HFFc6 (cell line): ENCODE data around the gene HMGB4. TPM values are rescaled to one million over a fixed set of nuclear protein-coding genes. Genes with fewer than 3 reads are reported as not detected.

Experiments
- DNase-seq: peaks from one replicate; pipeline ENCODE4 v3.0.0-alpha.2; 2018
- H3K27ac Mint-ChIP-seq: 2 replicates; pipeline ENCODE4 v1.8.0; 2020; ENCODE audit warnings: mild to moderate bottlenecking, mixed read lengths
- H3K27me3 Mint-ChIP-seq: 2 replicates; pipeline ENCODE4 v1.8.0; 2021; ENCODE audit warnings: mild to moderate bottlenecking, moderate library complexity, mixed read lengths; ENCODE audit not compliant: insufficient read depth
- H3K36me3 Mint-ChIP-seq: 2 replicates; pipeline ENCODE4 v1.8.0; 2021; ENCODE audit warnings: low read depth, mixed read lengths
- H3K4me1 Mint-ChIP-seq: 2 replicates; pipeline ENCODE4 v1.8.0; 2020; ENCODE audit warnings: low read depth, mixed read lengths
- H3K4me3 Mint-ChIP-seq: 2 replicates; pipeline ENCODE4 v1.8.0; 2020; ENCODE audit warnings: mild to moderate bottlenecking, moderate library complexity, mixed read lengths
- H3K9me3 Mint-ChIP-seq: 2 replicates; pipeline ENCODE4 v1.8.0; 2020; ENCODE audit warnings: mild to moderate bottlenecking, mixed read lengths
- total RNA-seq, 6 experiments: library from RNA; stranded (reverse); fragmentation: NEBNext Ultra II Directional; extraction: Animal tissue kit (Norgen Biotek cat#: 25700); gene quantifications; 2 replicates in 1 of 6; 3 replicates in 5 of 6; pipeline ENCODE4 v1.2.3, GENCODE V29; 2021
- TF ChIP-seq, protein P1 (sequence below): fragments of 200-600 bp; sonication (generic); IDR thresholded peaks from 2 replicates; pipeline ENCODE4 v1.5.0; 2021; ENCODE audit warnings: antibody characterized with exemption, mild to moderate bottlenecking

Gene HMGB4
- total RNA-seq, 6 experiments from 2014 or later, result not detected

GRCh38 chr1:33844166-33844565 is 19.7 kb upstream of the HMGB4 start:
- Mint-ChIP-seq H3K27me3 (peaks cover 5% of the 10 kb centered on the region), H3K9me3 (no peaks in the 10 kb centered on the region; the same call in 1 of the 2 replicates), H3K27ac (no peak overlapping the region), H3K4me3 (no peak overlapping the region), H3K4me1 (no peaks in the 10 kb centered on the region; the same call in 1 of the 2 replicates), H3K36me3 (no peaks in the 10 kb centered on the region; the same call in 1 of the 2 replicates)
- TF ChIP-seq, protein P1, sequence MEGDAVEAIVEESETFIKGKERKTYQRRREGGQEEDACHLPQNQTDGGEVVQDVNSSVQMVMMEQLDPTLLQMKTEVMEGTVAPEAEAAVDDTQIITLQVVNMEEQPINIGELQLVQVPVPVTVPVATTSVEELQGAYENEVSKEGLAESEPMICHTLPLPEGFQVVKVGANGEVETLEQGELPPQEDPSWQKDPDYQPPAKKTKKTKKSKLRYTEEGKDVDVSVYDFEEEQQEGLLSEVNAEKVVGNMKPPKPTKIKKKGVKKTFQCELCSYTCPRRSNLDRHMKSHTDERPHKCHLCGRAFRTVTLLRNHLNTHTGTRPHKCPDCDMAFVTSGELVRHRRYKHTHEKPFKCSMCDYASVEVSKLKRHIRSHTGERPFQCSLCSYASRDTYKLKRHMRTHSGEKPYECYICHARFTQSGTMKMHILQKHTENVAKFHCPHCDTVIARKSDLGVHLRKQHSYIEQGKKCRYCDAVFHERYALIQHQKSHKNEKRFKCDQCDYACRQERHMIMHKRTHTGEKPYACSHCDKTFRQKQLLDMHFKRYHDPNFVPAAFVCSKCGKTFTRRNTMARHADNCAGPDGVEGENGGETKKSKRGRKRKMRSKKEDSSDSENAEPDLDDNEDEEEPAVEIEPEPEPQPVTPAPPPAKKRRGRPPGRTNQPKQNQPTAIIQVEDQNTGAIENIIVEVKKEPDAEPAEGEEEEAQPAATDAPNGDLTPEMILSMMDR, result no peak
- DNase-seq, result no peak

DNA sequence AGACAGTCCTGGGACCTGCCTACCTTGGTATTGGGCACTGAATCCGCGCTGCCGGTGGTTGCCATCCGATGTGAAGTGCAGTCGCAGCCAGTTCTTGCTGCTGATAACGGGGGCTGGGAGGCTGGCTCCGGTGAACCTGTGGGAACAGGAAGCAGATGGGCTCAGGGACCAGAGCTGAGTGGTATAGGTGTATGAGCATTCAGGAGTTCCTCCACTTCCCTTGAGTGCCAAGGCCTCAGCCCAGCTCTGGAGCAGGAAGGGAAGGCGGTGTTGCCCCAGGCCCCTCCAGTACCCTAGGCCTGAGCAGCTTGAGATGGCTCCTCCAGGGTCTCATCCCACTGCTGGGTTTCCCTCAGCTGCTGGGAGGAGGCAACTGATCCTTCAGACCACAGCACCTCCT is 17.0 kb upstream of the HMGB4 start:
- peaks cover 2% of the 10 kb centered on the region for H3K27me3 Mint-ChIP-seq
- no peak overlapping the region for H3K4me3 Mint-ChIP-seq
- H3K4me1 Mint-ChIP-seq, result no peaks in the 10 kb centered on the region; the same call in 1 of the 2 replicates
- TF ChIP-seq, protein P1, result no peak
- H3K9me3 Mint-ChIP-seq, result peaks cover under 1% of the 10 kb centered on the region; the same call in 1 of the 2 replicates
- H3K27ac Mint-ChIP-seq, result no peak overlapping the region
- DNase-seq, result no peak
- H3K36me3 Mint-ChIP-seq, result no peaks in the 10 kb centered on the region; the same call in 1 of the 2 replicates

- DNase-seq, result no peak
- TF ChIP-seq, protein P1, result no peak
- Mint-ChIP-seq H3K4me1 (no peaks in the 10 kb centered on the region; the same call in 1 of the 2 replicates), H3K9me3 (peaks cover 7% of the 10 kb centered on the region; the same call in 1 of the 2 replicates), H3K27ac (no peak overlapping the region), H3K27me3 (peaks cover 3% of the 10 kb centered on the region), H3K36me3 (no peaks in the 10 kb centered on the region; the same call in 1 of the 2 replicates), H3K4me3 (no peak overlapping the region)
Observed at GRCh38 chr1:33848205-33848937, 15.5 kb upstream of the HMGB4 start.

DNA sequence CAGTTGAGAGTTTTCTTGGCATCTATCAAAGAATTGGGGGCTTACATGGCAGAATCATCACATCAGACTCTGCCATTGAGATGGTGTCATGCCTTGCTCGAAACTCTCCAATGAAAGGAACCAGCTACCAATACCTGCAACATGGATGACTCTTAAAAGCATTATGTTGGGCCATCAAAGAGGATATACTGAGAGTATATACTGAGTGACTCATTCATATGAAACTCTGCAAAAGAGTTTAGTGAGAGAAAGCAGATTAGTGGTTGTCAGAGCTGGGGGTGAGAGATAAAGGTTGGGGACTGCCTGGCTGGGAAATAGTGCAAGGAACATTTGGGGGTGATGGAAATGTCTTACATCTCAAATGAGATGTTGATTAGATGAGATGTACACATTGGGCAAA is 14.7 kb upstream of the HMGB4 start:
- DNase-seq, result no peak
- Mint-ChIP-seq H3K9me3 (peaks cover 11% of the 10 kb centered on the region; the same call in 1 of the 2 replicates), H3K4me1 (no peaks in the 10 kb centered on the region; the same call in 1 of the 2 replicates), H3K27me3 (peaks cover 3% of the 10 kb centered on the region; the same call in 1 of the 2 replicates), H3K4me3 (no peak overlapping the region), H3K27ac (no peak overlapping the region), H3K36me3 (no peaks in the 10 kb centered on the region; the same call in 1 of the 2 replicates)
- TF ChIP-seq, protein P1, result no peak

DNA sequence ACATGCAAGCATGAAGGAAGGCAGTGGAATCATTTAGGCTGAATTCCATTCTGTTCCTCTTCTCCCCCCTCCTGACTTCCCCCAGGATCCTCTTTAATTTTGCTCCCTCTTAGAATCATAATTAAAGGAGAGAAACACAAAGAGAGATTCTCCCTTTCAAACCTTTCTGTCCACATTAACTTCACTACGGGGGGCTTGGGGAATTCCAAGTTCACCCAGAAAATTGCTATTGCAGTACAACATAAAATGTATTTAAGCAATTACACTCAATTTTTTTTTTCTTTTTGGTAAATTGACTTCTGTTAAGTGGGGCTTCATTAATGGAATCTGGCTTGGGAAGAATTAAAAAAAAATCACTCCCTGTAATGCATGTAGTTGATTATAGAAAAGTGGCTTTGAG is 13.4 kb upstream of the HMGB4 start:
- Mint-ChIP-seq H3K27me3 (peaks cover 3% of the 10 kb centered on the region; the same call in 1 of the 2 replicates), H3K27ac (no peak overlapping the region), H3K9me3 (peaks cover 23% of the 10 kb centered on the region; the same call in 1 of the 2 replicates), H3K36me3 (no peaks in the 10 kb centered on the region; the same call in 1 of the 2 replicates), H3K4me1 (no peaks in the 10 kb centered on the region; the same call in 1 of the 2 replicates), H3K4me3 (no peak overlapping the region)
- DNase-seq, result no peak
- TF ChIP-seq, protein P1, result no peak
